AG10803 (cell line): ENCODE measurements around the gene DTNB.
"Not testable (repeated sequence)": the region's sequence is repeated elsewhere in the genome, so short reads cannot be mapped to it uniquely, and the experiment has no call there.

Source experiments
- DNase-seq: peaks from one replicate; pipeline ENCODE4 v3.0.0; 2010; ENCODE audit warnings: low read depth
- H3K4me3 ChIP-seq: 2 replicates; pipeline ENCODE4 v1.5.1; 2011; ENCODE audit warnings: mild to moderate bottlenecking, low read length, control low read depth
- TF ChIP-seq, protein P1 (sequence below): conservative IDR thresholded peaks from 2 replicates; pipeline ENCODE4 v1.5.1; 2011; ENCODE audit warnings: mild to moderate bottlenecking, low read length, control low read depth, inconsistent platforms

Gene DTNB

DNA sequence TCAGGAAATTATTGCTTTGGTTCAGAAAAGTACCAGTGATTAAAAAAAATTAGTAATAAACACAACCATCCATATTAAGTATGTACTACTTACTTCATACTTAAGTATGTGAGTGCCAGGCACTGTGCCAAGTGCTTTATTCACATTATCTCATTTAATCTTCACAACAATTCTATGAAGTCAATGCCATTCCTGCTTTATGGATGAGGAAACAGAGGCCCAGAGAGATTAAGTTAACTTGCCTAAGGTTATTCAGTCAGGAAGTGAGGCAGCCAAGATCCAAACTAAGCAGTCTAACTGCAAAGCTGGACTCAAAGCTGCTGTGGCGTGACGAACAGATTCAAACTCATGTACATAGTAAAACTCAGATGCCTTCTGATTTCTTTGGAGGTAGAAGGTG is 22.3 kb downstream of the DTNB start:
- TF ChIP-seq, protein P1, sequence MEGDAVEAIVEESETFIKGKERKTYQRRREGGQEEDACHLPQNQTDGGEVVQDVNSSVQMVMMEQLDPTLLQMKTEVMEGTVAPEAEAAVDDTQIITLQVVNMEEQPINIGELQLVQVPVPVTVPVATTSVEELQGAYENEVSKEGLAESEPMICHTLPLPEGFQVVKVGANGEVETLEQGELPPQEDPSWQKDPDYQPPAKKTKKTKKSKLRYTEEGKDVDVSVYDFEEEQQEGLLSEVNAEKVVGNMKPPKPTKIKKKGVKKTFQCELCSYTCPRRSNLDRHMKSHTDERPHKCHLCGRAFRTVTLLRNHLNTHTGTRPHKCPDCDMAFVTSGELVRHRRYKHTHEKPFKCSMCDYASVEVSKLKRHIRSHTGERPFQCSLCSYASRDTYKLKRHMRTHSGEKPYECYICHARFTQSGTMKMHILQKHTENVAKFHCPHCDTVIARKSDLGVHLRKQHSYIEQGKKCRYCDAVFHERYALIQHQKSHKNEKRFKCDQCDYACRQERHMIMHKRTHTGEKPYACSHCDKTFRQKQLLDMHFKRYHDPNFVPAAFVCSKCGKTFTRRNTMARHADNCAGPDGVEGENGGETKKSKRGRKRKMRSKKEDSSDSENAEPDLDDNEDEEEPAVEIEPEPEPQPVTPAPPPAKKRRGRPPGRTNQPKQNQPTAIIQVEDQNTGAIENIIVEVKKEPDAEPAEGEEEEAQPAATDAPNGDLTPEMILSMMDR: no peak

GRCh38 chr2:25650256-25650655 is 23.1 kb downstream of the DTNB start:
- no peak for DNase-seq
- TF ChIP-seq, protein P1: no peak

More for the DNA sequence above, 22.3 kb downstream of the DTNB start:
- DNase-seq: peak; percentile 41
- no peak overlapping the region for H3K4me3 ChIP-seq

GRCh38 chr2:25649786-25650185 is 23.6 kb downstream of the DTNB start:
- TF ChIP-seq, protein P1: no peak
- H3K4me3 ChIP-seq: no peak overlapping the region
- DNase-seq: no peak

More at GRCh38 chr2:25650256-25650655, 23.1 kb downstream of the DTNB start:
- no peak overlapping the region for H3K4me3 ChIP-seq

GRCh38 chr2:25642298-25642697 is 31.1 kb downstream of the DTNB start:
- TF ChIP-seq, protein P1: no peak
- no peak overlapping the region for H3K4me3 ChIP-seq

DNA sequence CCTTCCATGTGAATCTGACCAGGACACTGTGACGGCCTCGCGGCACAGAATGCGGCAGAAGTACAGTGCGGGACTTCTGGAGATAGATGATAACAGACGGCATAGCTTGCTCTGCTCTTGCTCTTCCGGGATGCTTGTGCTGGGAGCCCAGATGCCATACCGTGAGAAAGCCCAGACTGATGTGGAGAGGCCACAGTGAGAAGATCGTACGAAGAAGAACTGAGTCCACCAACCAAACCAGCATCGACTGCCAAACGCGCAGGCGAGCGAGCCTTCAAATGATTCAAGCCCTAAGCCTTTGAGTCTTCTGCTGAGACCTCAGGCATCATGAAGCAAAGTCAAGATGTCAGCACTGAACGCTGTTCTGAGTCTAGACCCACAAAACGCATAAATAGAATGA is 33.7 kb downstream of the DTNB start:
- no peak for DNase-seq
- H3K4me3 ChIP-seq: no peak overlapping the region
- TF ChIP-seq, protein P1: no peak

More at GRCh38 chr2:25642298-25642697, 31.1 kb downstream of the DTNB start:
- DNase-seq: no peak

DNA sequence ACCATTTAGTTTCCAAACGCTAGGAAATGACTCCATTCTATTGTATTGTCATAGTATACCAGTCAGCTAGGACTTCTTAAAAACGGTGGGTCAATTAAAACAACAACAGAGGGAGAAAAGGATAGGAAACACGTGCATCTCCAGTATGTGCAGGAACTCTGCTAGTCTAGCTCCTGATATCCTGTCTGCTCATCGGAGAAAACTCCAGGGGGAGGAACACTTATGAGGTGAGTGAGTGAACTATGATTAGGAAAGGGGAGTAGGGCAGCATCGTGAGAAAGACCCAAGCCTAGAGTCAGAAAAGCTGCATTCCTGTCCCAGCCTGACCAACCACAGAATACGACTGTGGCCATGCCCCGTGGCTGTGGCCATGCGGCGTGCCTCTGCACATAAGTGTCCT is 34.2 kb downstream of the DTNB start:
- no peak overlapping the region for H3K4me3 ChIP-seq
- no peak for DNase-seq
- TF ChIP-seq, protein P1: no peak

DNA sequence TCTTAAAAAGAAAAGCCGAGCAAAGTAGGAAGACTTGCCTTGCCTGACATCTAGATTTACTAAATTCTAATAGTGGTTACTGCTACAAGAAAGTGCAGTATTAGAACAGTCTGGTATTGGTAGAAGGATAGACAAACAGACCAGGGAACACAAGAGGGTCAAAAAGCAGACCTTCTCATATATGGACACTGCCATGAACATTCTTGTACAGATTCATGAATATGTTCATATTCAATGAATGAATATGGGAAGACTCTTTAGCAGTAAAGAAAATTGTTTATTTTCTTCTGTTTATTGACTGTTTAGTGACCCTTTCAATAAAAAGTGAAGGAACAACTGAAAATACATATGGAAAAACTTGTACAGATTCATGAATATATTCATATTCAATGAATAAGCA is 37.6 kb downstream of the DTNB start:
- TF ChIP-seq, protein P1: no peak
- DNase-seq: no peak
- H3K4me3 ChIP-seq: no peak overlapping the region

DNA sequence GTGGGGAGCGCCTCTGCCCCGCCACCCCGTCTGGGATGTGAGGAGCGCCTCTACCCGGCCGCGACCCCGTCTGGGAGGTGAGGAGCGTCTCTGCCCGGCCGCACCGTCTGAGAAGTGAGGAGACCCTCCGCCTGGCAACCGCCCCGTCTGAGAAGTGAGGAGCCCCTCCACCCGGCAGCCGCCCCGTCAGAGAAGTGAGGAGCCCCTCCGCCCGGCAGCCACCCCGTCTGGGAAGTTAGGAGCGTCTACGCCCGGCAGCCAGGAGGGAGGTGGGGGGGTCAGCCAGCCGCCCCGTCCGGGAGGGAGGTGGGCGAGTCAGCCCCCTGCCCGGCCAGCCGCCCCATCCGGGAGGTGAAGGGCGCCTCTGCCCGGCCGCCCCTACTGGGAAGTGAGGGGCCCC is 39.6 kb downstream of the DTNB start:
- not testable (repeated sequence) for H3K4me3 ChIP-seq, DNase-seq
